Kidney (tissue), 14 donors: ENCODE data around the gene SLX4IP. TPM values are rescaled to one million over a fixed set of nuclear protein-coding genes. Genes with fewer than 3 reads are reported as not detected.

Experiments
- DNase-seq, 5 donors: peaks; one replicate each; pipeline ENCODE4 v3.0.0-alpha.2; 2013 to 2020
- FAIRE-seq: peaks from 2 replicates; lab custom pipeline; 2012; peaks lifted over from hg19 to GRCh38; lab: Jason Lieb, UNC
- H3K27ac ChIP-seq, 2 donors: one replicate each; pipeline ENCODE4 v1.7.0; 2013; ENCODE audit warnings: low read depth in 2 of 2, low read length in 2 of 2, inconsistent platforms in 1 of 2
- H3K27me3 ChIP-seq: one replicate; pipeline ENCODE4 v1.7.1; 2013; ENCODE audit warnings: low read length, inconsistent platforms; ENCODE audit not compliant: control insufficient read depth, insufficient read depth
- H3K36me3 ChIP-seq, 3 donors: one replicate each; pipeline versions ENCODE4 v1.7.0 to v1.7.1; 2013; ENCODE audit warnings: low read length in 3 of 3, control low read depth in 1 of 3, inconsistent platforms in 1 of 3; ENCODE audit not compliant: insufficient read depth in 3 of 3, control insufficient read depth in 2 of 3
- H3K4me1 ChIP-seq, 3 donors: one replicate each; pipeline versions ENCODE4 v1.7.0 to v1.7.1; 2013; ENCODE audit warnings: low read length in 3 of 3, inconsistent platforms in 1 of 3, low read depth in 1 of 3; ENCODE audit not compliant: control insufficient read depth in 2 of 3, insufficient read depth in 2 of 3
- H3K4me3 ChIP-seq, 3 donors: one replicate each; pipeline versions ENCODE4 v1.7.0 to v1.8.1; 2013; ENCODE audit warnings: low read length in 3 of 3, control low read depth in 1 of 3, inconsistent platforms in 1 of 3
- H3K9ac ChIP-seq, 3 donors: one replicate each; pipeline versions ENCODE4 v1.7.0 to v1.7.1; 2013; ENCODE audit warnings: low read length in 3 of 3, control low read depth in 1 of 3, inconsistent platforms in 1 of 3
- H3K9me3 ChIP-seq, 3 donors: one replicate each; pipeline versions ENCODE4 v1.7.0 to v1.7.1; 2013; ENCODE audit warnings: low read length in 3 of 3, control low read depth in 1 of 3, inconsistent platforms in 1 of 3; ENCODE audit not compliant: control insufficient read depth in 2 of 3, insufficient read depth in 1 of 3
- CTCF ChIP-seq: IDR thresholded peaks from 3 replicates; pipeline ENCODE4 v1.5.1; 2012; ENCODE audit warnings: mild to moderate bottlenecking, moderate library complexity, borderline replicate concordance; ENCODE audit not compliant: insufficient read depth; ENCODE audit errors: extremely low read depth
- intact Hi-C: fragments of 100-400 bp; cut with DNase I; formaldehyde crosslinking; loops from one replicate; pipeline ENCODE4 v1.11.1; 2022
- polyA plus RNA-seq: library from polyadenylated mRNA; stranded (reverse); fragments of 350-450 nt; fragmentation: Illumina TruSeq; extraction: RNeasy Lipid Tissue Mini Kit (QIAGEN cat#74804); gene quantifications from one replicate; pipeline ENCODE4 v1.2.3, GENCODE V29; 2014; ENCODE audit warnings: low read depth, low replicate concordance; ENCODE audit not compliant: insufficient read depth
- total RNA-seq: library from RNA; stranded (reverse); fragmentation: NEBNext Ultra II Directional; extraction: Animal tissue kit (Norgen Biotek cat#: 25700); gene quantifications from one replicate; pipeline ENCODE4 v1.2.1, GENCODE V29; 2021
- donor health status: control.
- donor health status: control.
- donor health status: control.
- donor health status: control.
- donor health status: control.
- donor health status: DM: yes; HTN: yes; CAD: no.
- donor health status: Normal renal cell carcinoma (clear cell type).

SLX4IP gene
- total and polyA plus RNA-seq, 2 donors from 2014 or later = 2.6 to 7.6 TPM

GRCh38 chr20:10596710-10597121 is 161.6 kb downstream of the SLX4IP start:
- Histone ChIP-seq H3K9ac (no peak overlapping the region), H3K4me3 (no peak overlapping the region), H3K4me1 (no peaks in the 10 kb centered on the region), H3K36me3 (no peaks in the 10 kb centered on the region), H3K27ac (no peak overlapping the region), H3K27me3 (no peaks in the 10 kb centered on the region), H3K9me3 (no peaks in the 10 kb centered on the region)
- TF ChIP-seq CTCF = no peak
- intact Hi-C loops = no loop called here
- no peak for DNase-seq
- FAIRE-seq = no peak

GRCh38 chr20:10597637-10598036 is 162.5 kb downstream of the SLX4IP start:
- intact Hi-C loops = no loop called here
- Histone ChIP-seq H3K4me3 (no peak overlapping the region), H3K27ac (no peak overlapping the region), H3K27me3 (no peaks in the 10 kb centered on the region), H3K9me3 (no peaks in the 10 kb centered on the region), H3K36me3 (no peaks in the 10 kb centered on the region), H3K9ac (no peak overlapping the region), H3K4me1 (no peaks in the 10 kb centered on the region)
- TF ChIP-seq CTCF = no peak
- no peak for DNase-seq
- FAIRE-seq = no peak

GRCh38 chr20:10602221-10602871 is 167.2 kb downstream of the SLX4IP start:
- H3K4me1 ChIP-seq = no peaks in the 10 kb centered on the region
- no peak overlapping the region for H3K27ac ChIP-seq
- TF ChIP-seq CTCF = no peak
- H3K4me3 ChIP-seq = no peak overlapping the region
- DNase-seq = no peak
- FAIRE-seq = no peak
- no peaks in the 10 kb centered on the region for H3K9me3 ChIP-seq
- no peaks in the 10 kb centered on the region for H3K27me3 ChIP-seq
- intact Hi-C loops = no loop called here
- H3K9ac ChIP-seq = no peak overlapping the region
- peaks cover 0 to 4% (median 0%) of the 10 kb centered on the region in 3 donors for H3K36me3 ChIP-seq
